Nucleus accumbens (tissue), 56 donors: ENCODE measurements around the gene NBEA.
A peak's percentile ranks its signal among the peaks of the same experiment; 100 is the strongest.

Experiments
- DNase-seq, 56 donors: peaks; one replicate each; lab custom pipeline; 2025; lab: John Stamatoyannopoulos, UW

NBEA gene

DNA sequence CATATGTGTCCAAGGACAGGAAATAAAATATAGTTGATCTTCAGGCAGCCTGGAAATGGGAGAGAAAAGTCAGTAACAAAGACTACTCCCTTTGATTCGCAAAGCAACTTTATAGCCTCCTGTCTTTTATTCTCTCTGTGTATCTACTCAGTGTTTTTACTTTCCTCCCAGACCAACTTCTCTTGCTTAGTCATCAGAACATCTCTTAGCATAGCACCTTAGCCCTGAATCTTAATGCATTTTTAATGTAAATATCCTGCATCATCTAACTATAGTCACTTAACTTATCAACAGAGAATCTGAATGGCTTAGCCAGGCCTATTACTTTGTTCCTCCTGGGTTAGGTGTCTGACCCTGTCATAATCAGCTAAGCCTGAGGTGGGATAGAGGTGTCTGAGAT, 296.2 kb downstream of the NBEA start:
- DNase-seq = no peak

- no peak for DNase-seq
Measured at GRCh38 chr13:35252536-35253205, 310.6 kb downstream of the NBEA start.

GRCh38 chr13:35255241-35255640, 313.2 kb downstream of the NBEA start:
- DNase-seq = no peak

DNA sequence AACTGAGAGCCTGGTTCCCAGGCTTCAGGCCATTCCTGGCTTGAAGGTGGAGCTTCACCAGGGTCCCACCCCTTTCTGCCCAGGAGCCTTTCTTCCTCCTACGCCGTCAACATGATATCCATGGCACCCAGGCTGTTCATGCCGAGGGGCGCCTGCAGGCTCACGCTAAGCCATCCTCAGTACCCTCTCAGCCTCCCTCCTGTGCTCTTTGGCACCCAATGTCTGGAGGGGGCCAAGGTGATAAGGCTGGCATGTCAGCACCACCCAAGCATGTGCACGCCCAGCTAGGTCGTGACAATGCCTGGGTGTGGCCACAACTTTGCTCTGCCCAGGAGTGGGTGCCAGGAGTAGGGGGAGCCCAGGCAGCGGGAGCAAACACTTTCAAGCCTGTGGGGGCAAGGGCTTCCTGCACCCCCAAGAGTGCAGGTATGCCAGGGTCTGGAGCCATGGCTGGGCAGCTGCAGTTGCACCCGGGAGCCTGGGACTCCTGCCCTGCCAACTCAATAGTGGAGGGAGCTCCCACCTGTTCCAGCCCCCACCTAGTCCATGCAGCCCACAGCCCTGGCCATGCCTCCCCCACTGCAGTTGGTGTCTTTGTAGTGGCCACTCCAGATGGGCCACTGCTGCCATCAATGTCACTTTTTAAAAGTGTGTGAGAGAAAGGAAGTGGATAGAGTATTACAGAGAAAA, 314.5 kb downstream of the NBEA start:
- no peak for DNase-seq

DNA sequence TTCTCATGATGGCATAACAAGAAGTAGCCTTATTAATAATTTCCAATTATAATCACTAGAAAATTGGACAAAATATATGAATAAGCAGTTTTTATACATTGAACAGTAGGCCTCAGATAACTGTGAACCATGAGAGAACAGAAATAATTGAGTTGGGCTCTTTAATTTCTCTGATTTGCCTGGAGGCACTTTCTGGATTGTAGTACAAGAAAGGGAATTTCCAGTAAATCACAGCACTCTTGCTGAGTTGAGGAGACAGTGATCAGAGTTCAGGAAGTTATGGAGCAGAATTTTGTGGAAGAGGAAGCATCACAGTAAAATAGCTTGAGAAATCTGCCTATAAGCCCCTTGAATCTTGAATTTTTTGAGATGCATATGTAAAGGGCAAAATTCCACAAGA, 318.2 kb downstream of the NBEA start:
- DNase-seq = no peak

- no peak for DNase-seq
Measured at GRCh38 chr13:35266412-35266811, 324.3 kb downstream of the NBEA start.

DNA sequence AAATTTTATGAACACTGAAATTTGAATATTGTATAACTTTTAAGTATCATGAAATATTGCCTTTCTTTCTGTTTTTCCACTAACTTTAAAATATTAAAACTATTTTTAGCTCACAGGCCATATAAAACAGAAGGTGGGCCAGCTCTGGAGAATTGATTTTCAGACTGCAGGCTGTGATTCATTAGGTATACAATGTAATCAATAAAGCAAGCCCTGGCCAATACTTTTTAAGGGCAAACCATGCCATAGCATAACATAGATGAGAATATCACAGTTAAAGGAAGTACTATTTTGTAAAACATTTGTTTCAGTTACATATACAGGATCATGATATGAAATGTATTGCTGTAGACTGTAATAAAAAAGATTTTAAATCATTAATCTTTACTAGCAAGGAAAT, 336.8 kb downstream of the NBEA start:
- DNase-seq = no peak

GRCh38 chr13:35279500-35279899, 337.4 kb downstream of the NBEA start:
- no peak for DNase-seq

DNA sequence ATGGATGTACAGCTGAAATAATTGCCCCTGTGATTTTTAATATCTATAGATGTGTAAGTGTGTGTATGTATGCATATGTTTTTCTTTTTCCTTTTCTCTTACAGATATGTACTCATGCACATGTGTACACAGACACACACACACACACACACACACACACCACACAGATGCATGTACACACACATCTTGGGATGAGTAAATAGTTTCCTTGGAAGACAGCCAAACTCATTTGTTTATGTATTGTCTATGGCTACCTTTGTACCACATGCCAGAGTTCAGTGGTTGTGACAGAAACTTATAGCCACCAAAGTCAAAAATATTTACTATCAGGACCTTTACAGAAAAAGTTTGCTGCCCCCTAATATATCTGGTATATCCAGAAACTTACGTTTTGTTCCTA, 341.8 kb downstream of the NBEA start:
- DNase-seq = no peak

DNA sequence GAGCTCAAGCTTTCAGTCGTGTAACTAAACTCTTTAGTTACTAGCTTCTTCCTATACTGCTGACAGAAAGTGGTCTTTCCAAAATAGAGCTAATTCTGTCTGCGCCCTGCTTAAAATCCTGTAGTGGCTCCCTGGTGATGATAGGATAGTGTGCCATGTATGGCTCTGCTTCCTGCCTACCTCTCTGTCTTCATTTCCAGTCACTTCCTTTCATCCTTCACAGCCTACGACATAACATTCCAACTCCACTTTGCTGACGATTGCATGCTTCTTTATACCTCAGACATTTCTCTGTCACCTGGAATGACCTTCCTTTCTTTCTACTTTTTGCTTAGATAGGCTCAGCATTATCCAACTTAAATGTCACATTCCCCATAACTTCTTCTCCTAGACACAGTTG, 343.6 kb downstream of the NBEA start:
- DNase-seq = no peak

GRCh38 chr13:35292329-35292728, 350.3 kb downstream of the NBEA start:
- no peak for DNase-seq

DNA sequence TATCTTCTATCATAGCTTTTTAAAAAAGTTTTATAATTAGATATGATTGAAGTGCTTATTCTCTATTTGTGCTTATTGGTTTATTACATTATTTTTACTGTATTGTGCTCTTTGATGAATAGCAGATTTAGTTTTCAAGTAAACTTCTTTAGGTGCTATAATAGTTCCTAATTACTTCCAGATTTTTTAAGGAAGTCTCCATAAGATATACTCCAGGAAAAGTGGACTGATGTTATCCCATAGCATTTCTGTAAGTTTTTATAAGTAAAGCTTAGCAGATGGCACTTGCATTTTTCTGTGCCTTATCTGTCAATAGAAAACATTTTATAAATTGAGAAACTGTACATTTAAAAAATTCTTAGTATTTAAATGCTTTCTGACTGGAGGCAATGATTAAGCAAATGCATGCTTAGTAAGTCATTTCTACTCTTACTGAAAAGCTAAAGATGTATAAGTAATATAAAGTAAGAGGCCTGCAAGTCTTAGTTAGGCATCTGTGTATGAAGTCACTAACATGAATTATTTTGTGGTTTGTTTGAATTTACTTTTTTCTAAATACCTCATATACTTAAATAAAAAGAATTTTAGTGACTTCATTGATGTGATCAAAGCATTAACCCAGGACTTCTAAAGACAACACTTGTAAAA, 351.6 kb downstream of the NBEA start:
- DNase-seq = no peak

- no peak for DNase-seq
Measured at GRCh38 chr13:35309706-35310105, 367.6 kb downstream of the NBEA start.

DNA sequence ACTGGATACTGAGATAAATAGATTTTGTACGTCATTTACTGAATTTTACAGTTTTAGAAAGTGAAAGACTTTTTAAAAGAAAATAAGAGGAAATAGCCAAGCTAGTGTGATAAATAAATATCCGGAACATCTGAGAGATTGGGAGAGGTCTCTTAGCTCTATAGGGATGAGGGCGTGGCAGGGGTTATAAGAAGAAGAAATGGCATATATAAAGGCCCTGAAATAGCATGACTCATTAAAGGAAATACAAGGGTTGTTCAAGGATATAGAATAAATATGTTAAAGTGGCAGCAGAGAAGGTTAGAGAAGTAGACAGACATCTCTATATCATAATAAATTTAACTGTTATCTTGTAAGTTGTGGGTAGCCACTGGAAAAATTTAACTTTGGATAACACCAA, 390.1 kb downstream of the NBEA start:
- no peak for DNase-seq

DNA sequence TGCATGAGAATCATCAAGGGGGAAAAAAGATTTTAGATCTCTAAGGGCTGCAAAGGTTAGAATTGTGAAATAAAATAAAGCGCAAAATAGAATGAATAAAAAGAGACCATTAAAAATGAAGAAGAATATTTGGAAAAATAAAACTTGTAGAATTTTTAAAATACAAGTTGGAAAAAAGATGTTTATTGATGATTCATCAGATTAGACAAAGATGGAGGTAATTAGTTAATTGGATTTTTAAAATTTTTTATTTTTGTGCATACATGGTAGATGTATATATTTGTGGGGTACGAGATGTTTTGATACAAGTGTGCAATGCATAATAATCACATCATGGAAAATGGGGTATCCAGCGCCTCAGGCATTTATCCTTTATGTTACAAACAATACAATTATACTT, 391.1 kb downstream of the NBEA start:
- DNase-seq = no peak

GRCh38 chr13:35342440-35342839, 400.4 kb downstream of the NBEA start:
- no peak for DNase-seq

DNA sequence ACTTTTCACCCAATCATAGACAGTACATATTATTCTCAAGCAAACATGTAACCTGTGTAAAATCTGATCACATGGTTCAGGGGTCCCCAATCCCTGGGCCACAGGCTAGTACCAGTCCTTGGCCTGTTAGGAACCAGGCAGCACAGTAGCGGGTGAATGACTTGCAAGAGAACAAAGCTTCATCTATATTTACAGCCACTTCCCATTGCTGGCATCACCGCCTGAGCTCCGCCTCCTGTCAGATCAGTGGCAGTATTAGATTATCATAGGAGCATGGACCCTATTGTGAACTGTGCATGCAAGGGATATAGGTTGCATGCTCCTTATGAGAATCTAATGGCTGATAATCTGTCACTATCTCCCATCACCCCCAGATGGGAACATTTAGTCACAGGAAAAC, 401.3 kb downstream of the NBEA start:
- DNase-seq = peak in 33 of 56 donors; percentile 0 to 56 (median 21)

- DNase-seq = no peak
Measured at GRCh38 chr13:35345992-35346391, 403.9 kb downstream of the NBEA start.

DNA sequence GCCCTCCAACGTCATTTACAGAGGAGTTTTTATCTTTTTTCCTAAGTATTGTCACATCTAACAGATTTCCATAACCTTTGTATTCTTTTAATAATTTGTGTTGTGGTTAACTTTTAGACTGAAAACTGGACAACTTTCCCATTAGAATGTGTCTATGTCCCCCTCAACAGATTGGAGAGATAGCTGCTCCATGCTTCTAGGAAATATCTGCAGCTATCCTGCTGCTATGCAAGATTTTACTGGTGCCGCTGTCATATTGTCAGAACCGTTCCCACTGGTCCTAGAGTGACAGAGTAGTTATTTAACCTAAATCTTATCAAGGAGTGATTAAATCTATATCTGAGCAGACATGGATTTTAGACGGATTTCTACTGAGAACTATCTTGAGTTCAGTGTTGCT, 404.4 kb downstream of the NBEA start:
- DNase-seq = no peak

- DNase-seq = no peak
Measured at GRCh38 chr13:35347679-35348205, 405.7 kb downstream of the NBEA start.

DNA sequence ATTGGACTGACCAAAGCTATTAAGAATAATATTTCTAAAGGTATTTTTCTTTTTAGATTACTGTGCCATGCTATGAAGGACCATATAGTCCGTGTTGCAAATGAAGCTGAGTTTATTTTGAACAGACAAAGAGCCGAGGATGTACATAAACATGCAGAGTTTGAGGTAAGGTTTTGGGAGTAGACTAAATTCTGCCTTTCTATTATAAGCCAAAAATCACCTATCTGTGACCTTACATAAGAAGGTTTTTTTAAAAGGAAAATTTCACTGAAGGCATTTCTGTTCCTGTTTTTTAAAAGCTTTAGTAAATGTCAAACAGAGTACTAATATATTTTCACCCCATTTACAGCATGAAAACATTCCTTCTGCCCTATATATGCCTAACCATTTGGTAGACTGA, 407.0 kb downstream of the NBEA start:
- no peak for DNase-seq
